ENCODE results near the gene SOST. TPM values are rescaled to one million over a fixed set of nuclear protein-coding genes. Genes with fewer than 3 reads are reported as not detected.

SOST gene
- total and polyA plus RNA-seq, 12 donors: 0.03 to 0.14 TPM; not detected in 10

DNA sequence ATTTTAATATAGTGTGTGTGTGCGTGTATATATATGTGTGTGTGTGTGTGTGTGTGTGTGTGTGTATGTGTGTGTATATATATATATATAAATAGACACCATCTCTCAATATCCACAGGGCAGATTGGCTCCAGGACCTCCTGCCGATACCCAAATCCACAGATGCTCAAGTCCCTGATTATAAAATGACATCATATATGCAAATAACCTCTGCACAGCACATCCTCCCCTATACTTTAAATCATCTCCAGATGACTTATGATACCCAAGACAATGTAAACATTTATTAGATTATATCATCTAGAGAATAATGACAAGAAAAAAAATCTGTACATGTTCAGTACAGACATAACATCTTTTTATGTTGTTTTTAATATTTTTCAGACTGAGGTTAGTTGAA, 12.4 kb upstream of the SOST start:
- no peaks in the 10 kb centered on the region for H3K27me3 ChIP-seq
- intact Hi-C loops (cut with DNase I): no loop called here
- H3K36me3 ChIP-seq: peaks cover 0 to 99% (median 70%) of the 10 kb centered on the region in 9 donors
- no peak overlapping the region for H3K27ac ChIP-seq
- no peak overlapping the region for H3K4me3 ChIP-seq
- TF ChIP-seq, protein P1, sequence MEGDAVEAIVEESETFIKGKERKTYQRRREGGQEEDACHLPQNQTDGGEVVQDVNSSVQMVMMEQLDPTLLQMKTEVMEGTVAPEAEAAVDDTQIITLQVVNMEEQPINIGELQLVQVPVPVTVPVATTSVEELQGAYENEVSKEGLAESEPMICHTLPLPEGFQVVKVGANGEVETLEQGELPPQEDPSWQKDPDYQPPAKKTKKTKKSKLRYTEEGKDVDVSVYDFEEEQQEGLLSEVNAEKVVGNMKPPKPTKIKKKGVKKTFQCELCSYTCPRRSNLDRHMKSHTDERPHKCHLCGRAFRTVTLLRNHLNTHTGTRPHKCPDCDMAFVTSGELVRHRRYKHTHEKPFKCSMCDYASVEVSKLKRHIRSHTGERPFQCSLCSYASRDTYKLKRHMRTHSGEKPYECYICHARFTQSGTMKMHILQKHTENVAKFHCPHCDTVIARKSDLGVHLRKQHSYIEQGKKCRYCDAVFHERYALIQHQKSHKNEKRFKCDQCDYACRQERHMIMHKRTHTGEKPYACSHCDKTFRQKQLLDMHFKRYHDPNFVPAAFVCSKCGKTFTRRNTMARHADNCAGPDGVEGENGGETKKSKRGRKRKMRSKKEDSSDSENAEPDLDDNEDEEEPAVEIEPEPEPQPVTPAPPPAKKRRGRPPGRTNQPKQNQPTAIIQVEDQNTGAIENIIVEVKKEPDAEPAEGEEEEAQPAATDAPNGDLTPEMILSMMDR (IDR thresholded peaks at IDR 0.05): no peak
- 69 to 81% methylated on average over 2 of the region's 2 CpGs for WGBS, 2 donors
- ATAC-seq (no peak), DNase-seq (no peak)
- no peaks in the 10 kb centered on the region for H3K9me3 ChIP-seq
- peaks cover 13 to 94% (median 56%) of the 10 kb centered on the region in 9 donors for H3K4me1 ChIP-seq

DNA sequence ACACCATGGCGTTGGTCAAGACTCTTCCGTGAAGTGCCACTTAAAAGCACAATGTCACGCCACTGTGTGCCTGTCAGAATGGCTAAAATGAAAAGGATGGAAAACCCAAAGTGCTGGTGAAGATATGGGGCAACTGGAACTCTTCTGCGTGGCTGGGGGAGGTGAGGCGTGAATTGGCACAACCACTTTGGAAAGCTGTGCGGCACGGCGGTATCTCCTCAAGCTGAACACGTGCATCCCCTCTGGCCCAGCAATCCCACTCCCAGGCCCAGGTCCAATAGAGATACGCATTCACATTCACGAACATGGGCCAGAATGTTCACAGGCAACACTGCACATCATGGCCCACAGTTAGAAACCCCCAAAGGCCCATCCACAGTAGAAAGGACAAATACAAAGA, 11.3 kb upstream of the SOST start:
- TF ChIP-seq, protein P1 (IDR thresholded peaks at IDR 0.05): no peak
- Histone ChIP-seq H3K4me1 (peaks cover 13 to 92% (median 46%) of the 10 kb centered on the region in 9 donors), H3K27ac (peak overlapping the region in 3 of 10 donors; percentile 11 to 76 (median 13)), H3K4me3 (no peak overlapping the region), H3K36me3 (peaks cover 0 to 99% (median 68%) of the 10 kb centered on the region in 9 donors), H3K9me3 (no peaks in the 10 kb centered on the region), H3K27me3 (no peaks in the 10 kb centered on the region)
- intact Hi-C loops (cut with DNase I): loop anchor here in 4 of 10 donors (5.0 to 10.0 kb wide), 2 partner anchors 77 to 195 kb away; partner anchors contain the start of gene CD300LG (in 1 of the 4)
- DNase-seq: no peak
- WGBS, 2 donors: 81 to 84% methylated on average over 11 of the region's 11 CpGs
- peak in 4 of 8 donors; percentile 3 to 46 (median 6) for ATAC-seq

DNA sequence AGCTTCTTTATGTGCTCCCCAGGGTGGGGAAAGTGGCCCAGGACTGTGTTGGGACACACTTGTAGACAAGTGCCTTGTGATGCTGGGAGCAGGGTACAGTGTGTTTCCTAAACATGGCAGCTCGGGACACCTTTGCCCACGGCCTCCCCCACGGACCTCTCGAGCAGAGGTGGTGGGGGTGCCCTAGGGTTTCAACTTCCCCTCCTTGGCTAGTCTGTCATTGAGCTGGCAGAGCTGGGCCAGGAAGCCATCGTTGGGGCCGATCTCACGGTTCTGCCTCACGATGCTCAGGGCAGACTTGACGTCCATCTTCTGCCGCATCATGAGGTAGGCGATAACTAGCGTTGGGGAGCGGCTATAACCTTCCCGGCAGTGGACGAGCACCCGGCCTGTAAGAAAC, 10.8 kb upstream of the SOST start:
- H3K27ac ChIP-seq: peak overlapping the region in 8 of 10 donors; percentile 10 to 76 (median 16)
- ATAC-seq: peak in 3 of 8 donors; percentile 4 to 30 (median 21)

DNA sequence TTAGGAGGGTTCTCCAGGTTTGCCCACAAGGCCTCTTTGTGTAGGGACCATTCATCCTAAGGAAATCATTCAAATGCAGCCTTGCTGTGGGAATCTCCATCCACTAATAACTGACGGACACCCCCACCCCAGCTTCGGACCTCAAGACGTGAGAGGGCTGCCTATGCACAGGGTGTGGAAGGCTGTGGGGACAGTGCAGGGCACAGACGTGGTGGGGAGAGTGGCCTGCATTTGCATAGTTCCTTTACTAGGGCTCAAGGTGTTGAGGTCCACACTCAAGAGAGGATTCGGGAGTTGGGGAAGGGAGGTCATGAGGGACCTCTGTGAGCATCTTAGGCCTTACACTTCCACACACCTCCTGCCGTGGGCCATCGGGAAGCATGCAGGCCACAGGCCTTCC, 10.4 kb upstream of the SOST start:
- DNase-seq (no peak), ATAC-seq (peak in 4 of 8 donors; percentile 3 to 33 (median 5))
- intact Hi-C loops (cut with DNase I): loop anchor here in 4 of 10 donors (5.0 to 10.0 kb wide), 2 partner anchors 78 to 194 kb away; partner anchors contain the start of gene CD300LG (in 1 of the 4)
- no peak overlapping the region for H3K4me3 ChIP-seq
- H3K27me3 ChIP-seq: no peaks in the 10 kb centered on the region
- peaks cover 0 to 91% (median 59%) of the 10 kb centered on the region in 9 donors for H3K36me3 ChIP-seq
- TF ChIP-seq, protein P1 (IDR thresholded peaks at IDR 0.05): no peak
- peaks cover 13 to 90% (median 42%) of the 10 kb centered on the region in 9 donors for H3K4me1 ChIP-seq
- WGBS, 2 donors: 86 to 92% methylated on average over 7 of the region's 7 CpGs
- H3K9me3 ChIP-seq: no peaks in the 10 kb centered on the region
- peak overlapping the region in 9 of 10 donors; percentile 10 to 76 (median 16) for H3K27ac ChIP-seq

More for the DNA sequence above, 10.8 kb upstream of the SOST start:
- no peak for DNase-seq
- Histone ChIP-seq H3K9me3 (no peaks in the 10 kb centered on the region), H3K4me3 (no peak overlapping the region), H3K27me3 (no peaks in the 10 kb centered on the region), H3K36me3 (peaks cover 0 to 95% (median 64%) of the 10 kb centered on the region in 9 donors), H3K4me1 (peaks cover 13 to 92% (median 42%) of the 10 kb centered on the region in 9 donors)
- TF ChIP-seq, protein P1 (IDR thresholded peaks at IDR 0.05): no peak
- 92 to 95% methylated on average over 16 of the region's 16 CpGs for whole genome bisulfite sequencing, 2 donors
- intact Hi-C loops (cut with DNase I): loop anchor here in 4 of 10 donors (5.0 to 10.0 kb wide), 2 partner anchors 78 to 195 kb away; partner anchors contain the start of gene CD300LG (in 1 of the 4)
